HG02571 (cell line): ENCODE measurements around the gene PIR.

Experiments used
- ATAC-seq: cut with Tn5 transposase; IDR thresholded peaks from one replicate; pipeline ENCODE4 v1.9.1; 2021; ENCODE audit warnings: mild to moderate bottlenecking, moderate library complexity; ENCODE audit not compliant: unreplicated experiment

Gene PIR

DNA sequence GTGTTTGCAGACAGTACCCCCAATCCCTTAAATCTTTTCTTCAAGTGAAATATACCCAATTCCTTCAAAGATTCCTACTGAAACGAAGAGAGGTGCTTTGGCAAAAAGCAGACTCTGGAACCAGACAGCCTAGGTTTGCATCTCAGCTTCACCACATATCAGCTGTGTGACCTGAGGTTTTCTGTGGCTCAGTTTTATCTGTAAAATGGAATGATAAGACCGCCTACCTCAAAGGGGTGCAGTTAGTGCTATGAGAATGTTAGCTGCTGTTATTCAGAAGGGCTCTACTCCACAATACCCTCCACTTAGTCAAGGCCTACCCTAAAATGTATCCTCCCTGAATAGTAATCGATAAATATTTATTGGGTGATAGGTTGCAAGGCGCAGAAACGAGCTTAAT, 664 bp downstream of the PIR start:
- no peak for ATAC-seq

DNA sequence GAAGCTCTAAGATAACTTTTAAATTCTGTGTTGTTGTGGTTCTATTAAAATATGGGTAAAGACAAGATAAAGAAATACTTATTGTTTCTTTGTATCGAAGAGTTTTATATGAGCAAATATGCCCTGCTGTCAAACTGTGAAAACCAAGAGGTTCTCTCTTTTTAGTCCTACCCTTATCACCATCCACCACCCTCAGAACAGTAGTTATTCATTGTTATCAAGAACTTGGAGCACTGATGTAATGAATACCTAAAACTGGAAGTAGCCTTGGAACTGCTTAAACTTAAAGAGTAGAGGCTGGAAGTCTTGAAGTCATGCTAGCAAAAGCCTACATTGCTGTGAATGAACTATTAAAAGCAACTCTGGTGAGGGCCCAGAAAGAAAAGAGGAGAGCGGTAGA, 9.2 kb downstream of the PIR start:
- no peak for ATAC-seq

DNA sequence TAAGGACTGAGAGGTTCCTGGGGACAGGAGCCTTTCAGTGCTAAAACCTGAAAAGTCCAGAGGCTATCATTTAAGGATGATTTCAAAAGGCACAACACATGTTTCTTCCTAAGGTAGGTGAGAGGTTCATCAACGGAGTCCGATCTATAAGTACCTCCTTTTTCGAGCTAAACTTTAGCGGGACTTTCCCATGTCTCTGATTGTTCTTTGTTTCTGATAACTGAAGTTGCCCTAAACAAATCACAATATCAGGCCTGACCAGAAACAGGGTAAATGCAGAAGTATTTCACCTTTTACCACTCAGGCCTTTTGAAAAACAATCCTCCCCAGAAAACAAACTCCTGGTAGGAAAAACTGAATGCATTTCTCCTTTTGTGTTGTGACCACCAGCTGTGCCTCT, 17.6 kb downstream of the PIR start:
- ATAC-seq: no peak

DNA sequence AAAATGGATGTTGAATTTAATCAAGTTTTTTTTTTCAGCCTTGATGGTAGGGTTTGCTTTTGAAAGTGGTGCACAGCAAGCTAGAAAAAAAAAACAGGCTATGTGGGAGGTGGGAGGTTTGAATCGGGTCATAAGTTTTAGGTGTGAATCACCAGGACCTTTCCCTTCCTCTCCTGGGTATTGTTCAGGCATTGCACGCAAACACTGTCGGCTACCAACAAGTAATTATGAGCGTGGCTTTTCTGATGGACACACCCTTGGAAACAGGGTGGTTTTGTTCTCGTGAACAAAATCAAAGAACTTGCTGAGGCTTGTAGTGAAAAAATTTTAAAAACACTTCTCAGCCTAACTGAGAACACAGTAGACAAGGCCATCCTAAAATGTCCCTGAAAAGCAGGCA, 18.1 kb downstream of the PIR start:
- ATAC-seq: no peak

DNA sequence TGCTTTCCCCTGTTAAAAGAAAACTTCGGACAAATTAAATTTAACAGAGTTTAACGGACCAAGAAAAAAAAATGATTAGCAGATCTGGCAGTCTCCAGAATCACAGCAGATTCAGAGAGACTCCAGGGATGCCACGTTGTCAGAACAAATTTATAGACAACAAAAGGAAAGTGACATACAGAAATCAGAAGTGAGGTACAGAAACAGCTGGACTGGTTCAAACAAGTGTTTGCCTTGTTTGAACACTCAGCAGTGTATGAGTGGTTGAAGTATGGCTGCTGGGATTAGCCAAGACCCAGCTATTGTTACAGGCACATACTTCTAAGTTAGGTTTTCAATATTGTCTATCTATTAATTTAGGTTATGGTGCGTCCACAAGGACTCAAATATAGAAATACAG, 19.1 kb downstream of the PIR start:
- no peak for ATAC-seq

DNA sequence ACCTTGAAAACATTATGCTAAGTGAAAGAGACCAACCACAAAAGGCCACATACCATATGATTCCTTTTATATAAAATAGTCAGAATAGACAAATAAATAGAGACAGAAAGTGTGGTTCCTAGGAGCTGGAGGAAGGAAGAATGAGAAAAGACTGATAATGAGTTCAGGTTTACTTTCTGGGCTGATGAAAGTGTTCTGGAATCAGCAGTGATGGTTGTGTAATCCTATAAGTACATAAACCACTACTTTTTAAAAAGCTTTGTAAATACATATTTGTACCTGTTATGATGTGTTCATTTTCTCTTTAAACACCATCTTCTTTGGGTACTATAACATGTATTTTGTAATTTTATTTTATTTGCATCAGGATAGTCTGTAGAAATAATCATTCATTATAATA, 20.6 kb downstream of the PIR start:
- ATAC-seq: no peak

DNA sequence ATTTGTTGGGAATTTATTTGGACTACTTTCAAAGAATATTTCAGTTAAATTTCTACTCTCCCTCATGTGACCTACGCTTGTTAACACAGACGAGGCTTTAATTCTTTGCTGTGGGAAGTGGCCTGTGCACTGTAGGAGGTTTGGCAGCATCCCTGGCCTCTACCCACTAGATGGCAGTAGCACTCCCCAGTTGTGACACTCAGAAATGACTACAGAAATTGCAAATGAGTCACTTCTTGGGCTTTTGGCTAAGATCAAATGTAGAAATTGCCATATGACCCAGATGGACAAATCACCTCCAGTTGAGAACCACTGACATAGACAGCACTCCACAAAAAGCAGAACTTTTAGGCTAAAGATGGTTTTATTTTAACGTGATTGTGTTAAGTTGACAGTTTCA, 22.1 kb downstream of the PIR start:
- peak; percentile 71 for ATAC-seq

DNA sequence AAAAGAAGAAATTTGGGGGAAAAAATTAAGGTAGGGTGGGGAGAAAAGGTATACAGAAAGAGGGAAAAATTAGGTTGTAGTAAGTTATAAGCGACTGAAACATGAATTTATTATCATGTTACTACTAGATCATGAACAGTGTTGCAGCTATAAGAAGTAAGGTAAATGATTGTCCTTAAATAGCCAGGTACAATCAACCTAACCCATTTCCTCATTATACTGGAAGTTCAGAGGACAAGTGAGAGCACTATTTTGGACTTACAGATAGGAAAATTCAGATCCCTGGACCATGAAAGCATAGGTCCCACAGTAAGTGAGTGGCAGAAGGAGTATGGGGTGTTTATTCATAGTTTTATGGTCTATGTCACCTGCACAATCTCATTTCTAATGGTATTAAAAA, 23.5 kb downstream of the PIR start:
- no peak for ATAC-seq

DNA sequence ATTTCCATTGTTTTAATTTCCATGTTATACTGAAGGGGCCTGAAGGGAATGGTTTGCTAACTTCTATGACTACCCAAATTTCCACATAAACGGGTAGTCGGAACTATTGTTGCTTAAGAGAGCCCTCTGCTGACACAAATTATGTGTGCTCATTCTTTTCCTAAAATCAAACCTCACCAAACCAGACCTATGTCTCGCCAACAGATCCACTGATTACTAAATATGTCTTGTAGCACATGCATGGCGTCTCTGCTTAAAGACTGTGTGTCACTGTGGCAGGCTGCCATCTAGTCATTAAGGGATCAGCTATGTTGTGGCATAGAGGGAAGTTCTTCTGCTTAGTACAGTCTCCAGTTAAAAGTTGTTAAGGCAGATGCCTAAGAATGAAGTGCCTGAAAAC, 25.1 kb downstream of the PIR start:
- ATAC-seq: no peak

DNA sequence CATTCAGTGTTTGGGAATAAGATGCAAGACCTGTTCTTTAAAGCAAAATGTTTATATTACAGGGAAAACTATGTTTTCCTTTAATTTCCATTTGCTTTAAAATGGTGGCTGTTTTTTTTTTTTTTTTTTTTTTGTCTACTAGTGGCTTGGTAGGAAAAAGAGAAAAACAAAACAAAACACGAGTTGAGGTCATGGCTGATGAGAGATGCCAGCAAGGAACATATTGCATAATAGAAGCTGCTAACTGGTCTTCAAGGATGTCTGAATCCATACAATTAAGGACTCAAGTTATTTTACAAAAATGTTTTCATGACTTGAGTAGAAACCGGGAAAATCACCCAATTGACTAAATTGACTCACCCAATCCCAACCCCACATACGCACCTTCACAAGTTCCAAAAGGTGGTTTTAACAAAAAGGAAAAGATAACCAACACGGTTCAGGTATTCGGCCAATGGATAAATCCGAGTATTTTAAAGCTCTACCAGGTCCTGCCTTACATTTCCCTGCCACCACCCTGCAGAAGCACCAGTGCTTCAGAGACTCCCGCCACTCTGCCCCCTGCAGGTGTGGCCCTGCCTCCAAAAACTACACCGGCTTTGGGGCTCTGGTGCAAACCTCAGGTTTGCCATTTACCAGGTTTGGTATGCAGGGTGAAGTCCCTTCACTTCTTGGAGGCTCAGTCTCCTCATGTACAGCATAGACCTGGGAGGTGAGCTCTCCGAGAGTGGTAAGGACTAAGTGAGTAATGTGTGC, 27.1 kb downstream of the PIR start:
- no peak for ATAC-seq

DNA sequence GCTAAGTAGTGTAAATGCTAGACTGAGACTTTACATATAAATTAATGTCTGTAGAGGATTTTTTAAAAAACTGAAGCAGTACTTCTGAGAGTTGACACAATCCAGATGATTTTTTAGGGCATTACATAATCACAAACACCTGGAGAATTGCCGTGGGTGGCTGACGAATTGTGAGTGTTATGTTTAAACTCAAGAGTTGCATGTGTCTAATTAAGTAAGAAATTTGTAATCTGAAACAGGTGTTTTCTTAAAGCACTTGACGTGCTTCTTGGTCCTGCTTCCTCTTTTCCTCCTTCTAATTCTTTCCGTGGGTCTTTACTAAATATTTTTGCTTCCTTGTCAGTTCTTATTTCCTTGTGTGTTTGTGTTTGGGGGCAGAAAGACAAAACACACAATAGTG, 27.8 kb downstream of the PIR start:
- peak; percentile 68 for ATAC-seq

DNA sequence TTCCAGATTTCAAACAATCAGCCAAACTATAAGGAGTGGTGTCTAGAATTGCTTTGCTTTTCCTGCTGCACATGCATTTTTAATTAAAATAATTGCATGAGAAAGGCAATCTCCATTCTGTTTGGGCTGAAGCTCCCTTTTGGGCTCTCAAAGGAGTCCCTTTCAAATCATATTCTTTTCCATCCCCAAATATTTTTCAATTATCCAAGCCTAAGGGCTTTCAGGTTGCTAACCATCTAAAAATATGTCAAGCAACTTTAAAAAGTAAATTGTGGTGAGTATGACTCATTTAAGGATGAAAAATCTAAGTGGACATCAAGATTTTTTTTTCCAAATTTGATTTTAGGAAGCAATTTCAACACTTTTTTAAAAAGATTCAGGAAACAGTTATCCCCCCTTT, 28.4 kb downstream of the PIR start:
- no peak for ATAC-seq

DNA sequence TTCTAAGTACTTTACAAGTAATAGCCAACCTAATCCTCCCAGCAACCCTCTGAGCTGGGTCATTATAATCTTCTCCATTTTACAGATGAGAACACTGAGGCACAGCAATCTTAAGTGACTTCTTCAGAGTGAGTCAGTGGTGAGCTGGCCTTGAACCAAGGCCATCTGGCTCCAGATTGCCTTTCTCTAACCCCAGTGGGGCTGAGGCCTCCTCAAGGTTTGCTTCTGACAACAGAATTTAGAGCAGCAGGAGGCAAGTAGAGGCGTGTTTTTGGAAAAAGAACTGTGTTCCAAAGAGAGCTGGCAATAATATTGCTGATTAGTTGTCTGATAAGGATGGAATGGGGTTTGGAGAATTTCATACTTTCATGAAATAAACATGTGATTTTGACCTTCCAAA, 41.2 kb downstream of the PIR start:
- ATAC-seq: no peak

DNA sequence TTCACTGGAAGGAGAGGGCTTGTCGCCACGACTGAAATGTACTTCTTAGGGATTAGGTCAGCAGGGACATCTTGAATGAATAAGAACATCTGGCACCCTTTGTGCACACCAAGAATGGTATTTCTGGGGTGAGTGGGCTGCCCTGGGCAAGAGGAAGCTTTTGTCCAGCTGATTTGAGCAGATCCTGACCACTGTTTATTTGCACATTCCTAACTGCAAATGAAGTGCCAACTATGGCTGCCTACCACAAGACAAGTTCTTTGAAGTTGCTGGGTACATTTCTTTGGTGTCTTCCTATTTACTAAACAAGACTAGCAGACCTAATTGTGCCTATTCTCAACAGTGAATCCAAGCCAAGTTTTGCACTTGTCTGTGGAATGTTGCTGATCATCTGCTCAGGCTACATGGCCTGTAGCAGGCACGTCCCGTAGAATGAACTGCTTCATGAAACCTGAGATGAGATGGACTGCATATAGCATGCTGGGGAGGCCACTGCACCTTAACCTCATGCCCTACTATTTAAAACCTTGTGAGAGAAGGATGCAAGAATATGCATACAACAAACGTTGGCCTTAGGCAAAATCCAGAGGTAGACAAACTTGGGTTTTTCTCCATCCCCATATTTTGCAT, 45.0 kb downstream of the PIR start:
- no peak for ATAC-seq

DNA sequence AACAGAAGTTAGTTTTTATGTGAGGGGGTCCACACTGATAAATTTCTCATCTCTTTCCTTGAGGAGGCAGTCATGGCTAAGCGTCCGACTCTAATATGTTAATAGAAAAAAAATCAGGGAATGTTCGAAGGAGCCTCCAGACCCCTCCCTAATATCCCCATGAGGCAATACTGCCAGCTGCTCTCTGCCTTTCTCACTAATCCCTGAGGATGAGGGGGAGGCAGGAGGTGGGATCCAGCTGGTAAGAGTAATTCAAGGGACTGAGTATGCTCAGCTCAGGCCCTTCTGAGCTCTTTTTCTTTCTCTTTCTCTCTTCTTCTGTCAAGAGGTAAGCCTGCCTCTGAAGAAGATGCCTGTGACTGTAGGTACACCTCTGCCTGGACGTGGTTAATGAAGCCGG, 51.7 kb downstream of the PIR start:
- no peak for ATAC-seq

DNA sequence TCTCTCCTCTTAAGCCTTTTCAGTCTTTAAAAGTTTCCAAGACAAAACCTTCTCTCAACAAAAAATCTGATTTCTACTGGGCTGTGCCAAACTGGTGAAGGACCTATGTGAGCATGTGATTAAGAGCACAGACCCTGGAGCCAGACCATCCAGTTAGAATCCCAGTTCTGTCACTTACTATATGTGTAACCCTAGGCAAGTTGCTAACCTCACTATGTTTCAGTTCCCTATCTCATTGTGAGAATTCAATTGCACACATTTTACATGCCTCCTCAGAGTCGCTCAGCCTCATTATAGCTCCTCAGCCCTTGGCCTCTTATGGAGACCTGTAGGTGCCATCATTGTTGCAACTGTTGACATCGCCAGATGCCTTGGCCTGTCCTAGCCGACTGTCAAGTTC, 54.8 kb downstream of the PIR start:
- peak; percentile 70 for ATAC-seq

DNA sequence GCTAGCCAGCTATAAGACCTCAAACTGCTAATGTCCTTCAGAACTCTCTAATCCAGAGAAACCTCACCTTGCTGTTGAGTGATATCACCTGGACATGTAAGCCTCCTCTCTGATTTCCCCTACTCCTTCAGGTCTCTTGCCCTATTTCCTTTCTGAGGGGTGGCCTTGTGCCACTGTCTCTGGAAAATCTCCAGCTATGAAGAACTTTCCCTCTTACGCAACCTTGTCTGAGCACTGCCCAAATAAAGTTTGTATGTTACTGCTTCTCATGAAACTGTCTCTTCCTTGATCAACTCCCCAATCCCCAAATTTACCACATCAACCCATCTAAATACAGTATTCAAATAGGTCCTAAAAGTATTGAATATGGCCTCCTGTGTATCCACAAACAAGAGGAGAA, 55.4 kb downstream of the PIR start:
- no peak for ATAC-seq

DNA sequence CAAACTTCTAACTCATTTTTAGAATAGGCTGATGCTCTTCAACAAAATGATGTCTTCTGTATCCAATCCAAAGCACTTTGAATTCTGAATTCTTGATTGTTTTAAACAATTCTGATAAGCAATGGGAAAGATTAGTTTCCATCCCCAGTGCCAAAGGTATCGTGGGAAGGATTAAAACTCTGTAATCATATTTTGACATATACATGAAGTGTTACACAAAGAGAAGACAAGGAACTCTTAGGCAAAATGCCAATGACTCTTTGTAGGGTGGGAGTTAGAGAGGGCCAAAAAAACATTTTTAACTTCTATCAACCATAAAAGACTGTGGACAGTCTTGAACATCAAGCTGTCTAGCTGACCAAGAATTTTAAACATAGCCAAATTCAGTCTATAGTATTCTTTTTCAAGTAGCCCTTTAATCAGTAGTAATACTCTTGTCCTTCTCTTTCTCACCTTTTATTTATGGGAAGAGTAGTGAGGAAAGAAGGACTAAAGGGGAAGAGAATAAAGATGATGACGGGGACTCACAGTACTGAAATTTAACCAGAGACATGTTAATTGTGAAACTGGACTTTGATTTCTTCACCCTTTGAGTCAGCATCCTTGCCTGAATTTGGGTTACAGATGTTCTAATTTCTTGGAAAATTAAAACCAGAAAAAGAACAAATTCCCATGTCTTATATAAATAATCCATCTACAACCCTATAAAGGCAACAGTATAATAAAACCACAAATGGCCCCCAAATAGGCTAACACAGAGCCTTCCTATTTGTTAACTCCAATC, 57.1 kb downstream of the PIR start:
- no peak for ATAC-seq

DNA sequence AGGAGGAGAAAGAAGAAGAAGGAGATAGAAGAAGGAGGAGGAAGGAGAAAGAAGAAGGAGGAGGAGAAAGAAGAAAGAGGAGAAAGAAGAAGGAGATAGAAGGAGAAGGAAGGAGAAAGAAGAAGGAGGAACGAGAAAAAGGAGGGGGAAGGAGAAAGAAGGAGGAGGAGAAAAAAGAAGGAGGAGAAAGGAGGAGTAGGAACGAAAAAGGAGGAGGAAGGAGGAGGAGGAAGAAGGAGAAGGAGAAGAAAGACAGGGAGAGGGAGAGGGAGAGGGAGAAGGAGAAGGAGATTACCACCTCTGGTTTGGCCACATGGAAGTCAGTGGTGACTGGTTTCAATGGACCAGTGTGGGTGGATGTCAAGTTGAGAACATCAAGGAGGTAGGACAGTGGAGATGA, 58.9 kb downstream of the PIR start:
- no peak for ATAC-seq

DNA sequence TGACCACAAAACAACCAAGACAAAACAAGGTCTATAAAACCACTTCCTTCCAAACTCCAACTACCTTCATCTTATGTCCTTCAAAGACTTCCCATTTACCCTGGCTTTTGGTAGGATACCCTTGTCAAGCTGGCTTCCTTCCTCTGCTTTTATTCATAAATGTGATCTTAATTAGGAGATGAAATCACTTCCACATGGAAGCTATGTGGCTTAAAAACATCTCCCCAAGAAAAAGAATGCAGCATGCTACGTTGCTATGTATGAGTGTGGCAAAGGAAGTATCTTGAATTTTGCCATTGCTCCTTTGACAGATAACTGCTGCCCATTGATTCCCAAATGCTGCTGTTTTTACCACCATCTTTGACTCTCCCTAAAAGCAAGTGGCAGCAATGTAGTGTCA, 62.5 kb downstream of the PIR start:
- no peak for ATAC-seq

DNA sequence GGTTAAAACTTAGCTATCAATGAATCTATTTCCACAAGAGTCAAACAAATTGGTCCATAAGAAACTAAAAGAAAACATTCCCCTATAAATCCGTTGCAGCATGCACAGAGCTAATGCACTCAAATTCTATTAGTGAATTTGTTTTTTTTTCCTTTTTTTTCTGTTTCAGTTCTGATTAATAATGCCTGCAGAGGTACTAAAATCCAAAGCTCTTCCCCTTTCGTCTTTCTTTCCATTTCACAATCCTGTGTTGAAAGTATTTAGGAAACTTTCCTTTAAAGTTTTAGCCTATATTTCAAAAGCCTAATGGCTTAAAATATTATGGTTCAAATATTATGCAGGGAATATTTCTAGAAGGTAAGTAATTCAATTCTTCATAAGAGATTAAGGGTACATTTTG, 63.1 kb downstream of the PIR start:
- no peak for ATAC-seq

DNA sequence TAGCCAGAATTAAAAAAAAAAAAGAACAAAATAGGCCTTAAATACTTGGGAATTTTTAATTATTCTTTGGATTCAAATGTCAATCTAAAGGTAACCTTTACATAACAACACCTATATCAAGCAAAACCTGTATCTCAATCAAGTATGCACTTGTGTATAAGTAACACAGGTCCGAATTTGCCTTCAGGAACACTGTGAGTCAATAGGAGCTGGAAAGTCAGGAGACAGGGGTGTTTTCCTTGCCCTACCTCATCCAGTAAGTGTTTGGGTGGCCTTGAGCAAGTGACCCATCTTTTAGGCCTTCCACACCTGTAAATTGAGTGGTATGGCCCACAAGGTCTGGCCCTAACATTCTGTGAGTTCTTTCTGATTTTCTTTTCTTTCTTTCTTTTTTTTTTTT, 68.1 kb downstream of the PIR start:
- no peak for ATAC-seq
